Gastrocnemius medialis (tissue), 4 donors: ENCODE data around the gene RPN2.

Experiments used
- POLR2A ChIP-seq, 2 donors: fragments of 450-650 bp; IDR thresholded peaks; one replicate each; pipeline ENCODE4 v1.6.1; 2017; ENCODE audit warnings: antibody characterized with exemption in 2 of 2, mild to moderate bottlenecking in 2 of 2, moderate library complexity in 2 of 2
- TF ChIP-seq, protein P1 (sequence below), 5 experiments: fragments of 450-650 bp in 3 of 5; fragments of 200-600 bp in 2 of 5; sonication (generic) in 2 of 5; IDR thresholded peaks in 4 of 5; conservative IDR thresholded peaks in 1 of 5; 1 replicate in 4 of 5; 2 replicates in 1 of 5; pipeline ENCODE4 v1.5.1; 2016 to 2019; ENCODE audit warnings: antibody characterized with exemption in 5 of 5, mild to moderate bottlenecking in 3 of 5, moderate library complexity in 3 of 5

DNA sequence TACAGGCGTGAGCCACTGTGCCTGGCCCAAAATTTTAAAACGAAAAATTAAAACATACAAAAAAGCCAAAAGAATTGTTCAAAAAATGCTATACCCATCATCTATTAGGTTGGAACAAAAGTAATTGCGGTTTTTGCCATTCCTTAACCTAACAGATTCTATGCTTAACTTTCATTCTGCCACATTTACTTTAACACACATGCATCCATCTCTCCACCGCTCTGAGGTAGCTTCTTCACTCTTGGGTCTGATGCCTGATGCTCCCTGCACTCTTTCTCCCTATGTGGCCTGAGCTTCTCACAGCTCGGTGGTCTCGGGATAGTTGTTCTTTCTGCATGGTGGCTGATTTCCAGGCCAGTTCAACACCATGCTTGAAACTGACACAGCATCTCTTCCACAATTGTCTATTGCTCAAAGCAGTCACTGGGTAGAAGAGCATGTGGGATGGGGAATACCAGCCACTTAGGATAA lies 105.6 kb downstream of the RPN2 start:
- TF ChIP-seq POLR2A (IDR thresholded peaks at IDR 0.05) = no peak
- TF ChIP-seq, protein P1, sequence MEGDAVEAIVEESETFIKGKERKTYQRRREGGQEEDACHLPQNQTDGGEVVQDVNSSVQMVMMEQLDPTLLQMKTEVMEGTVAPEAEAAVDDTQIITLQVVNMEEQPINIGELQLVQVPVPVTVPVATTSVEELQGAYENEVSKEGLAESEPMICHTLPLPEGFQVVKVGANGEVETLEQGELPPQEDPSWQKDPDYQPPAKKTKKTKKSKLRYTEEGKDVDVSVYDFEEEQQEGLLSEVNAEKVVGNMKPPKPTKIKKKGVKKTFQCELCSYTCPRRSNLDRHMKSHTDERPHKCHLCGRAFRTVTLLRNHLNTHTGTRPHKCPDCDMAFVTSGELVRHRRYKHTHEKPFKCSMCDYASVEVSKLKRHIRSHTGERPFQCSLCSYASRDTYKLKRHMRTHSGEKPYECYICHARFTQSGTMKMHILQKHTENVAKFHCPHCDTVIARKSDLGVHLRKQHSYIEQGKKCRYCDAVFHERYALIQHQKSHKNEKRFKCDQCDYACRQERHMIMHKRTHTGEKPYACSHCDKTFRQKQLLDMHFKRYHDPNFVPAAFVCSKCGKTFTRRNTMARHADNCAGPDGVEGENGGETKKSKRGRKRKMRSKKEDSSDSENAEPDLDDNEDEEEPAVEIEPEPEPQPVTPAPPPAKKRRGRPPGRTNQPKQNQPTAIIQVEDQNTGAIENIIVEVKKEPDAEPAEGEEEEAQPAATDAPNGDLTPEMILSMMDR (IDR thresholded peaks at IDR 0.05 in 4 of 5, conservative IDR thresholded peaks at IDR 0.05 in 1 of 5) = no peak
